Loucy (cell line): ENCODE data around the gene TPX2.

ENCODE experiments used
- H2AFZ ChIP-seq: fragments of 200-600 bp; sonication (generic); 2 replicates; pipeline ENCODE4 v1.6.0; 2016; ENCODE audit warnings: antibody characterized with exemption, mild to moderate bottlenecking, low read length, moderate library complexity
- H3F3A ChIP-seq: fragments of 200-600 bp; 2 replicates; pipeline ENCODE4 v1.6.0; 2016; ENCODE audit warnings: antibody characterized with exemption, low read depth, mild to moderate bottlenecking
- H3K27me3 ChIP-seq: fragments of 200-600 bp; sonication (generic); 2 replicates; pipeline ENCODE4 v1.6.1; 2014; ENCODE audit warnings: low read length, mild to moderate bottlenecking; ENCODE audit not compliant: insufficient read depth, poor library complexity, severe bottlenecking
- H3K36me3 ChIP-seq: fragments of 200-600 bp; sonication (generic); 2 replicates; pipeline ENCODE4 v1.6.1; 2016; ENCODE audit warnings: low read length; ENCODE audit not compliant: insufficient read depth
- H3K4me1 ChIP-seq: fragments of 200-600 bp; sonication (generic); 2 replicates; pipeline ENCODE4 v1.5.1; 2014; ENCODE audit warnings: low read length, mild to moderate bottlenecking; ENCODE audit not compliant: insufficient read depth, poor library complexity, severe bottlenecking
- H3K4me2 ChIP-seq: fragments of 200-600 bp; sonication (generic); 2 replicates; pipeline ENCODE4 v1.6.0; 2014; ENCODE audit warnings: antibody characterized with exemption, low read length, low read depth, mild to moderate bottlenecking; ENCODE audit not compliant: poor library complexity, severe bottlenecking
- H3K4me3 ChIP-seq: fragments of 200-600 bp; sonication (generic); 2 replicates; pipeline ENCODE4 v1.5.1; 2014; ENCODE audit warnings: low read length, mild to moderate bottlenecking, mixed read lengths; ENCODE audit not compliant: poor library complexity, severe bottlenecking
- H3K79me2 ChIP-seq: fragments of 200-600 bp; sonication (generic); 2 replicates; pipeline ENCODE4 v1.6.1; 2014; ENCODE audit warnings: low read length; ENCODE audit not compliant: insufficient read depth
- H3K9ac ChIP-seq: fragments of 200-600 bp; sonication (generic); 2 replicates; pipeline ENCODE4 v1.6.0; 2014; ENCODE audit warnings: mild to moderate bottlenecking, low read depth, low read length, moderate library complexity; ENCODE audit not compliant: poor library complexity, severe bottlenecking
- H3K9me2 ChIP-seq: fragments of 200-600 bp; sonication (generic); replicated peaks from 2 replicates; pipeline ENCODE4 v1.6.1; 2016; ENCODE audit warnings: low read depth, low read length, mixed read lengths
- H3K9me3 ChIP-seq: fragments of 200-600 bp; sonication (generic); 2 replicates; pipeline ENCODE4 v1.6.1; 2014; ENCODE audit warnings: mild to moderate bottlenecking, antibody characterized with exemption, low read length, low read depth; ENCODE audit not compliant: insufficient read depth
- H4K20me1 ChIP-seq: fragments of 200-600 bp; sonication (generic); 2 replicates; pipeline ENCODE4 v1.6.0; 2014; ENCODE audit warnings: antibody characterized with exemption, low read length, mild to moderate bottlenecking; ENCODE audit not compliant: insufficient read depth, poor library complexity, severe bottlenecking
- CTCF ChIP-seq: fragments of 200-600 bp; sonication (generic); conservative IDR thresholded peaks from 2 replicates; pipeline ENCODE4 v1.5.1; 2014; ENCODE audit warnings: mild to moderate bottlenecking, antibody characterized with exemption, low read length
- EZH2phosphoT487 ChIP-seq: fragments of 200-600 bp; IDR thresholded peaks from 2 replicates; pipeline ENCODE4 v1.6.1; 2018; ENCODE audit warnings: antibody characterized with exemption, mild to moderate bottlenecking, moderate library complexity, borderline replicate concordance

The TPX2 gene

GRCh38 chr20:31784354-31785044 is 45.4 kb downstream of the TPX2 start:
- H3K36me3 ChIP-seq: peaks cover 94% of the 10 kb centered on the region
- H4K20me1 ChIP-seq: no peaks in the 10 kb centered on the region
- no peak overlapping the region for H3K9ac ChIP-seq
- H3K4me3 ChIP-seq: no peak overlapping the region
- no peaks in the 10 kb centered on the region for H3K4me1 ChIP-seq
- no peak overlapping the region for H3K4me2 ChIP-seq
- no peaks in the 10 kb centered on the region for H3K79me2 ChIP-seq
- H3K9me3 ChIP-seq: no peaks in the 10 kb centered on the region
- no peak for TF ChIP-seq CTCF
- TF ChIP-seq EZH2phosphoT487: no peak
- no peaks in the 10 kb centered on the region for H3K9me2 ChIP-seq
- no peak overlapping the region for H2AFZ ChIP-seq
- H3F3A ChIP-seq: no peaks in the 10 kb centered on the region
- no peaks in the 10 kb centered on the region for H3K27me3 ChIP-seq

- no peaks in the 10 kb centered on the region for H3K79me2 ChIP-seq
- H3K27me3 ChIP-seq: no peaks in the 10 kb centered on the region
- H3F3A ChIP-seq: no peaks in the 10 kb centered on the region
- no peak for TF ChIP-seq EZH2phosphoT487
- TF ChIP-seq CTCF: no peak
- no peak overlapping the region for H2AFZ ChIP-seq
- H4K20me1 ChIP-seq: no peaks in the 10 kb centered on the region
- H3K4me1 ChIP-seq: no peaks in the 10 kb centered on the region
- peaks cover 94% of the 10 kb centered on the region for H3K36me3 ChIP-seq
- H3K4me2 ChIP-seq: no peak overlapping the region
- no peak overlapping the region for H3K9ac ChIP-seq
- H3K9me2 ChIP-seq: no peaks in the 10 kb centered on the region
- H3K9me3 ChIP-seq: no peaks in the 10 kb centered on the region
- H3K4me3 ChIP-seq: no peak overlapping the region
Measured at GRCh38 chr20:31785089-31785488, 46.0 kb downstream of the TPX2 start.

GRCh38 chr20:31788578-31788977 is 49.5 kb downstream of the TPX2 start:
- H4K20me1 ChIP-seq: peaks cover 3% of the 10 kb centered on the region
- H3K36me3 ChIP-seq: peaks cover 96% of the 10 kb centered on the region
- H3K4me2 ChIP-seq: no peak overlapping the region
- H2AFZ ChIP-seq: no peak overlapping the region
- no peaks in the 10 kb centered on the region for H3K27me3 ChIP-seq
- no peaks in the 10 kb centered on the region for H3K79me2 ChIP-seq
- no peaks in the 10 kb centered on the region for H3F3A ChIP-seq
- H3K9me2 ChIP-seq: no peaks in the 10 kb centered on the region
- H3K4me3 ChIP-seq: no peak overlapping the region
- TF ChIP-seq EZH2phosphoT487 (no peak), CTCF (peak; percentile 25; the same call in 1 of the 2 replicates)
- no peaks in the 10 kb centered on the region for H3K9me3 ChIP-seq
- no peaks in the 10 kb centered on the region for H3K4me1 ChIP-seq
- no peak overlapping the region for H3K9ac ChIP-seq
